ENCODE measurements around the gene TBL1X. TPM values are rescaled to one million over a fixed set of nuclear protein-coding genes. Genes with fewer than 3 reads are reported as not detected.

TBL1X gene
- total RNA-seq, 6 experiments from 2014 or later = 18.0 to 40.7 (median 20.8) TPM

DNA sequence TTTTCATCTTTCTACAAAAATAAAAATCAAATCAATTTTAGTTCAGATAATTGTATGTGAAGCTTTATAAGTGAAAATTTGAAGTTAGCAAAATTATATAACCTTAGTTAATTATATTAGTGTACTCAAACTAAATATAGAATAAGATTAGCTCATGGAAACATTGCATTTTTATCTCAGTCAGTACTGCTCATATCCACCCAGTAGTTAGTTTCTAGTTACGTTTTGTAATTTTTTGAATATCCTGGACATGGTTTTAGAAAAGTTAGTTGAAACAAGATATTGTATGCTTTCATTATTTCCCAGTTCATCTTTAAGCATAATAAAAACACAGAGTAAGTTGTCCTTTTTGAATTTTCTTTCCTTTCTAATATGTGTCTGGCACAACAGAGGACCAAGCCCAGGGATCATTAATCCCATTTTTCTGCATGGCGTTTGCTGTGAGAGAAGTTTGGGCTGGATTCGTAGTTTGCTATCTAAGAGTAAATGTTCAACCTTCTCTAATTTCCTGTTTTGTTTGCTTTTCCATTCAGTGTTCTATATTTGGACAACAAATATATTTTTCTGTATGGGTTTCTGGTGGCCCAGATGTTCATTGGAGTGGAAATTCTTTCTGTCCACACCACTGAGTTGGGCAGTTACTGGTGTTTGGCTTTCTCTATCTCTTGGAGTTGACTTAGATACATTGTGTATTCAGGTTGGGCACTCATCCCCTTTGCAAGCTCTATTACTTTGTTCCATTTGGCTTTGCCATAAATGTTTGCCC, 12.1 kb downstream of the TBL1X start:
- Histone ChIP-seq H3K36me3 (no peaks in the 10 kb centered on the region), H3K4me1 (peaks cover 0 to 13% (median 0%) of the 10 kb centered on the region in 4 donors), H3K27ac (peak overlapping the region in 1 of 3 donors; percentile 2), H3K9me3 (no peaks in the 10 kb centered on the region), H3K27me3 (no peaks in the 10 kb centered on the region), H3K4me3 (no peak overlapping the region)
- intact Hi-C loops (cut with DNase I) = no loop called here
- no peak for TF ChIP-seq POLR2A (IDR thresholded peaks at IDR 0.05)
- TF ChIP-seq, protein P1, sequence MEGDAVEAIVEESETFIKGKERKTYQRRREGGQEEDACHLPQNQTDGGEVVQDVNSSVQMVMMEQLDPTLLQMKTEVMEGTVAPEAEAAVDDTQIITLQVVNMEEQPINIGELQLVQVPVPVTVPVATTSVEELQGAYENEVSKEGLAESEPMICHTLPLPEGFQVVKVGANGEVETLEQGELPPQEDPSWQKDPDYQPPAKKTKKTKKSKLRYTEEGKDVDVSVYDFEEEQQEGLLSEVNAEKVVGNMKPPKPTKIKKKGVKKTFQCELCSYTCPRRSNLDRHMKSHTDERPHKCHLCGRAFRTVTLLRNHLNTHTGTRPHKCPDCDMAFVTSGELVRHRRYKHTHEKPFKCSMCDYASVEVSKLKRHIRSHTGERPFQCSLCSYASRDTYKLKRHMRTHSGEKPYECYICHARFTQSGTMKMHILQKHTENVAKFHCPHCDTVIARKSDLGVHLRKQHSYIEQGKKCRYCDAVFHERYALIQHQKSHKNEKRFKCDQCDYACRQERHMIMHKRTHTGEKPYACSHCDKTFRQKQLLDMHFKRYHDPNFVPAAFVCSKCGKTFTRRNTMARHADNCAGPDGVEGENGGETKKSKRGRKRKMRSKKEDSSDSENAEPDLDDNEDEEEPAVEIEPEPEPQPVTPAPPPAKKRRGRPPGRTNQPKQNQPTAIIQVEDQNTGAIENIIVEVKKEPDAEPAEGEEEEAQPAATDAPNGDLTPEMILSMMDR (IDR thresholded peaks at IDR 0.05) = no peak
- WGBS (ENCODE audit: insufficient coverage, low coverage, low lambda C conversion rate, missing lambda C conversion rate) = 31% methylated on average over 3 of the region's 3 CpGs
- no peak for DNase-seq
- ATAC-seq = peak; percentile 54 to 88 (median 74)

DNA sequence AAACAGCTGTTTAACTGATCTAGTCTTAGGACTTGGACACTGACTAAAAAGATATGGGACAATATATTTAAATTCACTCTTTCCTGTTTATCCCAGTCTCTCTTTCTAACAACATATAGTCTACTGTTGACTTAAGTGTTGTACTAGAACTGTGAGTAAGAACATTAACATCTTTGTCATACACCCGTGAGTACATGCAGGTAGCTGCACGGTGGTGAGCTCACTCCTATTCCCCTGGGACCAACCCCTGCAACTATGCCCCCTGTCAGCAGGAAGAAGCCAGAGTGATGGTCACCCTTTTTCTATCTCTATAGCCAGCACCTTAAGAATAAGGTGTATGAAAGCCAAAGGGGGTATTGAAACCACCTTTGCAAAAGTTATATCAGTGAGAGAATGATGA, 17.6 kb downstream of the TBL1X start:
- intact Hi-C loops (cut with DNase I) = no loop called here
- 73% methylated on average over 2 of the region's 2 CpGs for WGBS (ENCODE audit: insufficient coverage, low coverage, low lambda C conversion rate, missing lambda C conversion rate)
- Histone ChIP-seq H3K27ac (no peak overlapping the region), H3K27me3 (no peaks in the 10 kb centered on the region), H3K4me3 (no peak overlapping the region), H3K36me3 (no peaks in the 10 kb centered on the region), H3K9me3 (no peaks in the 10 kb centered on the region), H3K4me1 (peaks cover 0 to 13% (median 0%) of the 10 kb centered on the region in 4 donors)
- TF ChIP-seq POLR2A (IDR thresholded peaks at IDR 0.05) = no peak
- TF ChIP-seq, protein P1 (IDR thresholded peaks at IDR 0.05) = no peak
- ATAC-seq (no peak), DNase-seq (no peak)

GRCh38 chrX:9482837-9483236, 18.0 kb downstream of the TBL1X start:
- H3K36me3 ChIP-seq = no peaks in the 10 kb centered on the region
- H3K4me1 ChIP-seq = peaks cover 0 to 8% (median 0%) of the 10 kb centered on the region in 4 donors
- ATAC-seq (no peak), DNase-seq (no peak)
- no peak overlapping the region for H3K27ac ChIP-seq
- H3K9me3 ChIP-seq = no peaks in the 10 kb centered on the region
- WGBS (ENCODE audit: insufficient coverage, low coverage, low lambda C conversion rate, missing lambda C conversion rate) = 47% methylated on average over 2 of the region's 3 CpGs
- intact Hi-C loops (cut with DNase I) = no loop called here
- no peak overlapping the region for H3K4me3 ChIP-seq
- no peak for TF ChIP-seq POLR2A (IDR thresholded peaks at IDR 0.05)
- TF ChIP-seq, protein P1 (IDR thresholded peaks at IDR 0.05) = no peak
- no peaks in the 10 kb centered on the region for H3K27me3 ChIP-seq

DNA sequence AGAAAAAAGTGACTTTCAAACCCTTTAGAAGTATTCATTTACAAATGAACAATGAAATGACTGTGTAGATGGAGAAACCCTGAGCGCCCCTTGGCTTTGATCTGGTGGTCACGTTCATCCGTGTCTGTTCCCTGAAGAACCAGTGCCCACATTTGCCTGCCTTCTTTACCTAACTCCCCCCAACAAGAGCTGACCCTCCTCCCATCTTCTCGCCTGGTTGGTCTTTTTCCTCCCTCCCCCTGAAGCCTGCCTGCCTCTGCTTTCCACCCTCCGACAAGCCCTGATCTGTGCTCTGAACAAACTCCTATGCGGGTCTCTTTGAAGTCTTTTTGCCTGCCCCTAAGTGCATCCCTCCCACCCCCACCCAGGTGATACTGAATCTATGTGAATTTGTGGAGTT, 18.5 kb downstream of the TBL1X start:
- H3K27ac ChIP-seq = no peak overlapping the region
- H3K9me3 ChIP-seq = no peaks in the 10 kb centered on the region
- H3K4me1 ChIP-seq = peaks cover 0 to 8% (median 0%) of the 10 kb centered on the region in 4 donors
- intact Hi-C loops (cut with DNase I) = no loop called here
- H3K36me3 ChIP-seq = no peaks in the 10 kb centered on the region
- H3K4me3 ChIP-seq = no peak overlapping the region
- ATAC-seq (no peak), DNase-seq (no peak)
- WGBS (ENCODE audit: insufficient coverage, low coverage, low lambda C conversion rate, missing lambda C conversion rate) = 69% methylated on average over 6 of the region's 6 CpGs
- no peaks in the 10 kb centered on the region for H3K27me3 ChIP-seq
- TF ChIP-seq, protein P1 (IDR thresholded peaks at IDR 0.05) = no peak
- TF ChIP-seq POLR2A (IDR thresholded peaks at IDR 0.05) = no peak
